SK-N-SH (cell line): ENCODE data around the gene SF3B4.

ENCODE experiments used
- CTCF ChIP-seq: fragments of 200-600 bp; sonication (generic); IDR thresholded peaks from 2 replicates; pipeline ENCODE4 v1.6.1; 2017; ENCODE audit warnings: antibody characterized with exemption, mild to moderate bottlenecking, moderate library complexity
- EP300 ChIP-seq, 2 experiments: IDR thresholded peaks; 2 replicates each; pipeline versions ENCODE4 v1.4.0 to v1.6.1; 2012; ENCODE audit warnings: borderline replicate concordance in 1 of 2, low read depth in 1 of 2, low read length in 1 of 2
- IRF3 ChIP-seq: fragments of 150-350 bp; IDR thresholded peaks from 2 replicates; pipeline ENCODE4 v1.6.1; 2016; ENCODE audit warnings: mild to moderate bottlenecking, low read depth, low read length
- JUND ChIP-seq: IDR thresholded peaks from 2 replicates; pipeline ENCODE4 v1.4.0; 2012
- NFIC ChIP-seq: IDR thresholded peaks from 2 replicates; pipeline ENCODE4 v1.4.0; 2012; ENCODE audit warnings: borderline replicate concordance
- PBX3 ChIP-seq: IDR thresholded peaks from 2 replicates; pipeline ENCODE4; 2012
- POLR2AphosphoS5 ChIP-seq: IDR thresholded peaks from 2 replicates; pipeline ENCODE4 v1.6.1; 2012; ENCODE audit warnings: low read depth, low read length
- RAD21 ChIP-seq: IDR thresholded peaks from 2 replicates; pipeline ENCODE4 v1.6.1; 2012; ENCODE audit warnings: mild to moderate bottlenecking, low read length
- RCOR1 ChIP-seq: fragments of 150-350 bp; IDR thresholded peaks from 2 replicates; pipeline ENCODE4 v1.6.1; 2017; ENCODE audit warnings: antibody characterized with exemption, low read length
- REST ChIP-seq: IDR thresholded peaks from 2 replicates; pipeline ENCODE4 v1.6.1; 2012; ENCODE audit warnings: mild to moderate bottlenecking, low read depth, low read length, moderate library complexity
- RFX5 ChIP-seq: IDR thresholded peaks from 2 replicates; pipeline ENCODE4 v1.6.1; 2012; ENCODE audit warnings: mild to moderate bottlenecking, improper control_type of control experiment, low read length
- YY1 ChIP-seq: IDR thresholded peaks from 2 replicates; pipeline ENCODE4 v1.4.0; 2012; ENCODE audit warnings: low read depth, mild to moderate bottlenecking
- ZBTB33 ChIP-seq: IDR thresholded peaks from 2 replicates; pipeline ENCODE4 v1.4.0; 2012; ENCODE audit warnings: low read depth, borderline replicate concordance

GRCh38 chr1:149972547-149972946, 44.9 kb upstream of the SF3B4 start:
- no peak for TF ChIP-seq CTCF
- no peak for TF ChIP-seq JUND
- no peak for TF ChIP-seq RCOR1
- no peak for TF ChIP-seq YY1
- no peak for TF ChIP-seq NFIC
- no peak for TF ChIP-seq RFX5
- TF ChIP-seq EP300 (IDR thresholded peaks at IDR 0.05; ENCODE audit: borderline replicate concordance in 1 of 2, low read depth in 1 of 2, low read length in 1 of 2), result no peak
- no peak for TF ChIP-seq REST
- TF ChIP-seq PBX3, result no peak
- no peak for TF ChIP-seq POLR2AphosphoS5
- no peak for TF ChIP-seq ZBTB33
- TF ChIP-seq RAD21, result no peak
- TF ChIP-seq IRF3, result no peak
